HEK293 (cell line): Measurements from ENCODE around the gene GPM6B.

Experiments
- CTCF ChIA-PET: fragments of 350-600 bp; formaldehyde crosslinking; extraction: SDS; loops from one replicate; lab custom pipeline; 2021; ENCODE audit warnings: antibody characterized with exemption; lab: Yijun Ruan, JAX
- POLR2A ChIA-PET: fragments of 300-600 bp; formaldehyde crosslinking; extraction: SDS; loops from one replicate; lab custom pipeline; 2020; ENCODE audit warnings: antibody characterized with exemption, inconsistent platforms; lab: Yijun Ruan, JAX
- H3K27ac ChIP-seq: fragments of 200-500 bp; sonication (Bioruptor generic); 2 replicates; pipeline ENCODE4 v1.5.1; 2014; ENCODE audit warnings: low read depth, low read length, control low read depth, inconsistent platforms; ENCODE audit errors: extremely low read depth
- H3K36me3 ChIP-seq, 2 experiments: fragments of 200-500 bp in 1 of 2; sonication (Bioruptor generic) in 1 of 2; 1 replicate in 1 of 2; 2 replicates in 1 of 2; pipeline ENCODE4 v1.5.1; 2014 to 2017; ENCODE audit warnings: inconsistent platforms in 2 of 2, low read length in 2 of 2; ENCODE audit not compliant: control insufficient read depth in 2 of 2, insufficient read depth in 1 of 2
- H3K4me1 ChIP-seq: fragments of 200-500 bp; sonication (Bioruptor generic); 2 replicates; pipeline ENCODE4 v1.5.1; 2014; ENCODE audit warnings: mild to moderate bottlenecking, low read length, inconsistent platforms; ENCODE audit not compliant: control insufficient read depth, insufficient read depth
- H3K4me3 ChIP-seq: 2 replicates; pipeline ENCODE4 v1.5.1; 2011; ENCODE audit warnings: low read depth, mild to moderate bottlenecking, control low read depth, low read length, moderate library complexity
- H3K9me3 ChIP-seq: fragments of 200-500 bp; sonication (Bioruptor generic); 2 replicates; pipeline ENCODE4 v1.5.1; 2014; ENCODE audit warnings: low read depth, low read length, inconsistent platforms; ENCODE audit not compliant: control insufficient read depth, insufficient read depth
- BCL11B ChIP-seq: fragments of 450-650 bp; formaldehyde crosslinking; IDR thresholded peaks from 2 replicates; pipeline ENCODE4 v1.5.1; 2016; ENCODE audit warnings: low read depth, missing biosample characterization, missing genetic modification characterization
- FEZF1 ChIP-seq: fragments of 450-650 bp; formaldehyde crosslinking; IDR thresholded peaks from 2 replicates; pipeline ENCODE4 v1.5.1; 2016; ENCODE audit warnings: missing biosample characterization, missing genetic modification characterization
- INSM2 ChIP-seq: fragments of 450-650 bp; formaldehyde crosslinking; IDR thresholded peaks from 2 replicates; pipeline ENCODE4 v1.5.1; 2016; ENCODE audit warnings: missing biosample characterization, missing genetic modification characterization
- MEIS1 ChIP-seq: sonication (generic); formaldehyde crosslinking; IDR thresholded peaks from 2 replicates; pipeline ENCODE4 v1.8.1; 2022; ENCODE audit warnings: missing genetic modification reagents, mild to moderate bottlenecking, borderline replicate concordance
- SCRT2 ChIP-seq: fragments of 450-650 bp; formaldehyde crosslinking; IDR thresholded peaks from 2 replicates; pipeline ENCODE4 v1.5.1; 2016; ENCODE audit warnings: missing biosample characterization, missing genetic modification characterization
- ZBTB21 ChIP-seq: fragments of 450-650 bp; formaldehyde crosslinking; IDR thresholded peaks from 2 replicates; pipeline ENCODE4 v1.5.1; 2017; ENCODE audit warnings: missing biosample characterization, missing genetic modification characterization
- ZBTB44 ChIP-seq: fragments of 450-650 bp; IDR thresholded peaks from 2 replicates; pipeline ENCODE4 v1.5.1; 2018; ENCODE audit warnings: missing biosample characterization, mild to moderate bottlenecking, missing genetic modification characterization
- ZFP37 ChIP-seq: fragments of 450-650 bp; formaldehyde crosslinking; IDR thresholded peaks from 2 replicates; pipeline ENCODE4 v1.5.1; 2016; ENCODE audit warnings: missing biosample characterization, missing genetic modification characterization
- ZNF112 ChIP-seq: fragments of 450-650 bp; formaldehyde crosslinking; IDR thresholded peaks from 2 replicates; pipeline ENCODE4 v1.5.0; 2017; ENCODE audit warnings: missing biosample characterization, missing genetic modification characterization
- ZNF138 ChIP-seq: fragments of 450-650 bp; formaldehyde crosslinking; IDR thresholded peaks from 2 replicates; pipeline ENCODE4 v1.5.1; 2016; ENCODE audit warnings: missing biosample characterization, missing genetic modification characterization, borderline replicate concordance
- ZNF221 ChIP-seq: fragments of 450-650 bp; formaldehyde crosslinking; IDR thresholded peaks from 2 replicates; pipeline ENCODE4 v1.5.1; 2017; ENCODE audit warnings: missing biosample characterization, missing genetic modification characterization, borderline replicate concordance
- ZNF23 ChIP-seq: fragments of 450-650 bp; formaldehyde crosslinking; IDR thresholded peaks from 2 replicates; pipeline ENCODE4 v1.5.1; 2016; ENCODE audit warnings: missing biosample characterization, missing genetic modification characterization, borderline replicate concordance
- ZNF341 ChIP-seq: fragments of 450-650 bp; formaldehyde crosslinking; IDR thresholded peaks from 2 replicates; pipeline ENCODE4; 2016; ENCODE audit warnings: low read depth, missing biosample characterization, missing genetic modification characterization
- ZNF354C ChIP-seq: fragments of 450-650 bp; formaldehyde crosslinking; IDR thresholded peaks from 2 replicates; pipeline ENCODE4 v1.5.1; 2016; ENCODE audit warnings: missing biosample characterization, missing genetic modification characterization, low read depth, borderline replicate concordance
- ZNF426 ChIP-seq: fragments of 450-650 bp; formaldehyde crosslinking; IDR thresholded peaks from 2 replicates; pipeline ENCODE4 v1.5.1; 2017; ENCODE audit warnings: missing biosample characterization, missing genetic modification characterization, mild to moderate bottlenecking, inconsistent platforms, moderate library complexity
- ZNF518A ChIP-seq: fragments of 450-650 bp; formaldehyde crosslinking; conservative IDR thresholded peaks from 2 replicates; pipeline ENCODE4 v1.5.1; 2016; ENCODE audit warnings: low read depth, missing biosample characterization, missing genetic modification characterization
- ZNF768 ChIP-seq: fragments of 450-650 bp; formaldehyde crosslinking; IDR thresholded peaks from 2 replicates; pipeline ENCODE4 v1.5.1; 2018; ENCODE audit warnings: missing biosample characterization, mild to moderate bottlenecking, missing genetic modification characterization
- ZSCAN18 ChIP-seq: fragments of 450-650 bp; formaldehyde crosslinking; IDR thresholded peaks from 2 replicates; pipeline ENCODE4 v1.5.1; 2016; ENCODE audit warnings: missing biosample characterization, missing genetic modification characterization

The GPM6B gene

GRCh38 chrX:13805241-13805640 is 11.7 kb downstream of the GPM6B start:
- POLR2A ChIA-PET = no interaction called here
- CTCF ChIA-PET = no interaction called here
- H3K4me3 ChIP-seq = no peak overlapping the region
- H3K9me3 ChIP-seq = no peaks in the 10 kb centered on the region; the same call in 1 of the 2 replicates
- H3K4me1 ChIP-seq = no peaks in the 10 kb centered on the region
- no peaks in the 10 kb centered on the region for H3K36me3 ChIP-seq
- no peak overlapping the region for H3K27ac ChIP-seq
- TF ChIP-seq ZNF426 (tag by site-specific recombination) (no peak), ZFP37 (tag by site-specific recombination) (no peak), ZNF112 (tag by site-specific recombination) (no peak), ZNF138 (tag by site-specific recombination) (no peak), ZBTB21 (tag by site-specific recombination) (no peak), ZNF768 (tag by site-specific recombination) (no peak), ZNF518A (no peak), ZNF221 (tag by site-specific recombination) (no peak), ZNF23 (tag by site-specific recombination) (no peak), FEZF1 (tag by site-specific recombination) (no peak), ZSCAN18 (tag by site-specific recombination) (no peak), ZNF354C (tag by site-specific recombination) (no peak), MEIS1 (no peak), ZBTB44 (tag by site-specific recombination) (no peak), BCL11B (tag by site-specific recombination) (no peak), INSM2 (tag by site-specific recombination) (no peak)

- Histone ChIP-seq H3K36me3 (no peaks in the 10 kb centered on the region), H3K27ac (no peak overlapping the region), H3K9me3 (no peaks in the 10 kb centered on the region; the same call in 1 of the 2 replicates), H3K4me3 (no peak overlapping the region), H3K4me1 (no peaks in the 10 kb centered on the region)
- ChIA-PET POLR2A (no interaction called here), CTCF (interaction anchor here (0.6 to 1.2 kb wide), 3 partner anchors 16 to 54 kb away, joined by 3 to 4 read pairs (median 3); no protein-coding TSS in a partner anchor)
- TF ChIP-seq ZNF341 (tag by site-specific recombination) = no peak
- peak; percentile 44; the same call in 1 of the 2 replicates for TF ChIP-seq SCRT2
Measured at GRCh38 chrX:13803116-13803515, 13.8 kb downstream of the GPM6B start.
